GM12878 (cell line): ENCODE measurements around the gene PVALEF.

Experiments used
- NFIC ChIP-seq: IDR thresholded peaks from 2 replicates; pipeline ENCODE4 v1.6.1; 2012; ENCODE audit warnings: low read depth, mild to moderate bottlenecking, inconsistent platforms, low read length, moderate library complexity
- PAX8 ChIP-seq: fragments of 450-650 bp; IDR thresholded peaks from 2 replicates; pipeline ENCODE4 v1.6.1; 2017; ENCODE audit warnings: mild to moderate bottlenecking, moderate library complexity

DNA sequence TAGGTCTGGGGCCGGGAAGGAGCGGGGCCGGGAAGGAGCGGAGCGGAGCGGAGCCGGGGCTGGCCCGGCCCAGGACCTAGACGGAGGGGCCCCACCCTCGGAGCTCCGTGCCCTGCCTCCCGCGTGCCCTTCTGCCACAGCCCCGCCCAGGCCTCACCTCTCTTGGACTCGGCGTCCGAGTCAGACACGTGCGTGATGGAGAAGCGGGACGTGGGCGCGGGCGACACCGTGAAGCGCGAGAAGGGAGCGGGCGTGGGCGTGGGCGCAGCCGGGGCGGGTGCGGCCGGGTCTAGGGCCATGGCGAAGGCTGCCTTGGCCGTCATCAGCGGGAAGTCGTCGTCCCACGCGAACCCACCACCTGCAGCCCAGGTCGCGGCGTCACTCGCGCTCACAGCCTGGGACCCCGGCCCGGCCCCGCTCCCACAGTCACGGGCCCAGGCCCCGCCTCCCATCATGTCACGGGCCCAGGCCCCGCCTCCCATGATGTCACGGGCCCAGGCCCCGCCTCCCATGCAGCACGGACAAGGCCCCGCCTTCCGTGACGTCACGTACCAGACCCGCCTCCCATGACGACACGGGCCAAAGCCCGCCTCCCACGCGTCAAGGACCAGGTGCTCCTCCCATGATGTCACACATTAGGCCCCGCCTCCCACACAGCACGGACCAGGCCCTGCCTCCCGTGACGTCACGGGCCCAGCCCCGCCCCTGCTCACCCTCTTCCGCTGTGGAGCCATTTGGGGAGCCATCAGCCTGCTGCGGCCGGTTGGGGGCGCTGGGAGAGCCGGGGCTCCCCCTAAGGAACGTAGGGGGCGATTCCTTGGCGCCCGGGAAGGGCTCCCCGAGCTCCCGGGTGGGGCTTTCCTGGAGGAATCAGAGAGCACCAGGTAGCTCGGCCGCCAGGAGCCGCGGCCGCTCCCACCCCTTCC, 45.8 kb upstream of the PVALEF start:
- no peak for TF ChIP-seq PAX8
- no peak for TF ChIP-seq NFIC
